ENCODE results near the gene CLDN15. TPM values are rescaled to one million over a fixed set of nuclear protein-coding genes. Genes with fewer than 3 reads are reported as not detected.

CLDN15 gene
- polyA plus RNA-seq, 2 of the 4 experiments (the other 2 are of a cell fraction) = 9.6 to 12.9 TPM

- Histone ChIP-seq H3K9me3 (no peaks in the 10 kb centered on the region), H3K4me2 (no peak overlapping the region), H3K4me1 (peaks cover 15% of the 10 kb centered on the region), H3K27ac (no peak overlapping the region), H3K4me3 (no peak overlapping the region)
- ChIA-PET POLR2A (no interaction called here), CTCF (interaction anchor here (0.8 to 5.3 kb wide), 3 partner anchors 8 to 97 kb away, joined by 3 to 60 read pairs (median 7); partner anchors contain the start of gene ZNHIT1)
- 90% methylated on average over 12 of the region's 12 CpGs for WGBS (ENCODE audit: missing lambda C conversion rate)
- DNase-seq (ENCODE audit: low read depth in 1 of 2, low spot score in 1 of 2) (no peak), ATAC-seq (no peak), FAIRE-seq (no peak)
- TF ChIP-seq HOXB5 (CRISPR knock-in tag; IDR thresholded peaks at IDR 0.05) = no peak
- TF ChIP-seq RCOR1 (IDR thresholded peaks at IDR 0.05; ENCODE audit: low read depth, low read length) = no peak
- TF ChIP-seq NPAS2 (CRISPR knock-in tag; IDR thresholded peaks at IDR 0.05; ENCODE audit: borderline replicate concordance) = no peak
- TF ChIP-seq HEYL (CRISPR knock-in tag; IDR thresholded peaks at IDR 0.05) = no peak
- TF ChIP-seq JUNB (IDR thresholded peaks at IDR 0.05) = no peak
- TF ChIP-seq FOSL2 (IDR thresholded peaks at IDR 0.05) = no peak
- TF ChIP-seq FOSL2 (CRISPR knock-in tag; IDR thresholded peaks at IDR 0.05) = no peak
- TF ChIP-seq RFX5 (IDR thresholded peaks at IDR 0.05) = no peak
- no peak for TF ChIP-seq PHF8 (IDR thresholded peaks at IDR 0.05; ENCODE audit: borderline replicate concordance, low read depth)
- TF ChIP-seq TP53 (CRISPR knock-in tag; IDR thresholded peaks at IDR 0.05) = no peak
- no peak for TF ChIP-seq POLR2A (IDR thresholded peaks at IDR 0.05; ENCODE audit: low read length)
- no peak for TF ChIP-seq RNF2 (IDR thresholded peaks at IDR 0.05; ENCODE audit: borderline replicate concordance, low read depth)
- TF ChIP-seq JUN (IDR thresholded peaks at IDR 0.05) = no peak
- TF ChIP-seq MAZ (IDR thresholded peaks at IDR 0.05; ENCODE audit: borderline replicate concordance, low read depth, low read length) = no peak
- TF ChIP-seq FOXS1 (CRISPR knock-in tag; IDR thresholded peaks at IDR 0.05) = no peak
- TF ChIP-seq TFCP2L1 (CRISPR knock-in tag; IDR thresholded peaks at IDR 0.05) = no peak
- TF ChIP-seq HMGXB4 (CRISPR knock-in tag; IDR thresholded peaks at IDR 0.05; ENCODE audit: borderline replicate concordance) = no peak
Observed at GRCh38 chr7:101241015-101241363, 3.4 kb upstream of the CLDN15 start.

- DNase-seq (ENCODE audit: low read depth in 1 of 2, low spot score in 1 of 2) (no peak), ATAC-seq (no peak), FAIRE-seq (no peak)
- ChIA-PET CTCF (interaction anchor here (5.3 kb wide), 1 partner anchor 96 kb away, joined by 60 read pairs; no protein-coding TSS in a partner anchor), POLR2A (no interaction called here)
- Histone ChIP-seq H3K4me1 (peaks cover 12% of the 10 kb centered on the region), H3K4me3 (no peak overlapping the region), H3K9me3 (no peaks in the 10 kb centered on the region), H3K27ac (no peak overlapping the region), H3K4me2 (no peak overlapping the region)
- TF ChIP-seq ZC3H11A (IDR thresholded peaks at IDR 0.05) = no peak
- TF ChIP-seq SREBF2 (IDR thresholded peaks at IDR 0.05) = no peak
- WGBS (ENCODE audit: missing lambda C conversion rate) = 92% methylated on average over 31 of the region's 32 CpGs
Observed at GRCh38 chr7:101240226-101241014, 2.8 kb upstream of the CLDN15 start.

- Histone ChIP-seq H3K4me1 (peaks cover 10% of the 10 kb centered on the region), H3K9me3 (no peaks in the 10 kb centered on the region), H3K4me3 (no peak overlapping the region), H3K4me2 (no peak overlapping the region), H3K27ac (no peak overlapping the region)
- WGBS (ENCODE audit: missing lambda C conversion rate) = 92% methylated on average over 6 of the region's 9 CpGs
- POLR2A ChIA-PET = no interaction called here
- no peak for ATAC-seq
- FAIRE-seq = no peak
- DNase-seq (ENCODE audit: low read depth in 1 of 2, low spot score in 1 of 2) = no peak
- CTCF ChIA-PET = interaction anchor here (3.8 kb wide), 1 partner anchor 43 kb away, joined by 16 read pairs; no protein-coding TSS in a partner anchor
- TF ChIP-seq CHD2 (IDR thresholded peaks at IDR 0.05; ENCODE audit: low read length, partially characterized antibody) = no peak
- TF ChIP-seq FOSB (CRISPR knock-in tag; IDR thresholded peaks at IDR 0.05) = no peak
- TF ChIP-seq HOXB5 (CRISPR knock-in tag; IDR thresholded peaks at IDR 0.05) = no peak
- no peak for TF ChIP-seq ESRRA (IDR thresholded peaks at IDR 0.05; ENCODE audit: borderline replicate concordance, low read length)
- TF ChIP-seq CTCF (IDR thresholded peaks at IDR 0.05) = no peak
- no peak for TF ChIP-seq ZNF302 (CRISPR knock-in tag; IDR thresholded peaks at IDR 0.05)
- no peak for TF ChIP-seq USF2 (IDR thresholded peaks at IDR 0.05)
- TF ChIP-seq PBX3 (IDR thresholded peaks at IDR 0.05) = no peak
- TF ChIP-seq FOXS1 (CRISPR knock-in tag; IDR thresholded peaks at IDR 0.05) = no peak
- no peak for TF ChIP-seq MAZ (IDR thresholded peaks at IDR 0.05; ENCODE audit: borderline replicate concordance, low read depth, low read length)
- no peak for TF ChIP-seq KDM5A (IDR thresholded peaks at IDR 0.05)
- TF ChIP-seq E2F6 (IDR thresholded peaks at IDR 0.05; ENCODE audit: borderline replicate concordance, low read depth) = no peak
- no peak for TF ChIP-seq GATA3 (IDR thresholded peaks at IDR 0.05; ENCODE audit: borderline replicate concordance)
- no peak for TF ChIP-seq ZFP36 (IDR thresholded peaks at IDR 0.05; ENCODE audit: borderline replicate concordance, partially characterized antibody)
- TF ChIP-seq HEYL (CRISPR knock-in tag; IDR thresholded peaks at IDR 0.05) = no peak
Observed at GRCh38 chr7:101239951-101240220, 2.3 kb upstream of the CLDN15 start.
